Measurements from ENCODE around the gene ZBTB7A.
A peak's percentile ranks its signal among the peaks of the same experiment; 100 is the strongest.

The ZBTB7A gene

DNA sequence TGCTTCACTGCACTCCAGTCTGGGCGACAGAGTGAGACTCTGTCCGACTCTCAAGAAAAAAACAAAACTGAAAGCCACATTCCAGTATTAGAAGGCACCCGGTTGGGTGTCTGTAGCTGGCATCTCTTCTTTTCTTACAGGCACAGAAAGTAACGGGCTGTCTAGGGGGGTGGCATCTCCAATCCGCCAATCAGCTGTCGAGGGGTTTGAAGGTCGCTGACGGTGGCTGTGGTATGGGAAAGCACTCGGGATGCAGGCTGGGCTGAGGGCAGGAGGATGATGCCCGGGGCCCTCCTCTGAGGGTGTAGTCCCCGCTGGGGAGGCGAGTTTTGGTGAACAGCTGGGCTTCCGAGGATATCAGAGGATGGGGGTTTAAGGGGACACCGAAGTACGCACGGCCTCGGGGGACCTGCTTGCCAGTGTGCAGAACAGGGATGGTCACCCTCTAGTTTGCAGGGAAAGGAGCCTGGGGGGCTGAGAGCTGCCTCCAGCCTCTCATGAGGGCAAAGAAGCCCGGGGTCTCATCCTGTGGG, 27.0 kb upstream of the ZBTB7A start:
- no peak for DNase-seq

DNA sequence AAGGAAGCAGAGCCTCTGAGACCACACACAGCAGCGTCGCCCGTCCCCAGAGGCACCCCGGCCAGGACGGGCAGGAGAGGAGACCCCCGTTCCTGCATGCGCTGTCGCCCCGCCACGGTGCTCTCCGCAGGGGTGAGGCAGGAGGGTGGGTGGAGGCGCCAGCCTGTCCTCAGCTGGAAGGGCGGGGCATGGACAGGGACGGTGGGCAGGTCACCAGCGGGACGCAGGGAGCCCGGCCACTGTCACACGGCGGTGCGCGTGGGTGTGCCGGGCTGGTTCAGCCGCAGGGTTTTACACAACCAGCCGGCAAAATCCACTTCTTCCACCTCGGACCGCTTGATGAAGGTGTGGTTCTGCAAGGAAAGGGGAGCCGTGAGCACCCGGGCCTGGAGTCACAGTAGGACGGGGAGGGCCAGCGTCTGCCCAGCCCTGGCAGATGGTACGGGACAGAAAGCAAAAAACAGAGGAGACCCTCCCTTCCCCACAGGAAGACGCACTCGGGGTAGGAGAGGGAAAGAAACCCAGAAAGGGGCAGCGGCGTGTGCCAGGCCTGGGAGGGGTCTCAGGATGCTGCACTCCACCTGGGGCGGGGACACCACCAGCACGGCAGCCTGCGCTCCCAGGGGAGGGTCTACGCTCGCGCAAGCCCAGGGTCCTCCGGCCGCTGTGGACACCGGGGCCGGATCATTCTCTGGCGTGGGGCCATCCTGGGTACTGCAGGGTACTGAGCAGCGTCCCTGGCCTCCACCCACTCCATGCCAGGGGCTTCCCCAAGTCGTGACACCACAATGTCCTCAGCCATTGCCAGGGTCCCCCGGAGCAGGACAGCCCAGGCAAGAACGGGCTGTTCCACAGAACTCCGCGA, 23.9 kb upstream of the ZBTB7A start:
- peak in 1 of 2 donors; percentile 14 for DNase-seq

DNA sequence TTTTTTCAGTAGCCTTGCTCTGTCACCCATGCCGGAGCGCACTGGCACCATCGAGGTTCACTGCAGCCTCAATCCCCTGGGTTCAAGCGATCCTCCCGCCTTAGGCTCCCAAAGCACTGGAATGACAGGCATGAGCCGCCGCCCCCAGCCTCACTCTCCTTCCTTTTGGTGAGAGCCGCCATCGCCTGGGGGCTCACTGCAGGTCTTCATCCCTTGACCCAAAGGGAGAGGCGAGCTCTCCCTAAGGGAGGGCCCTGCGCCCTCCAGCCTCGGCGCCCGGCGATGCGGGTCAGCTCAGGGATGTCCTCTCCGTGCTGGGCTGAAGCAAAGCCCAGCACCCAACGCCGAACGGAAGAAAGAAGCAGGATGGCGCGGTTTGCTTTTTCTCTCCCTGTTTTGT, 23.2 kb upstream of the ZBTB7A start:
- DNase-seq = no peak

DNA sequence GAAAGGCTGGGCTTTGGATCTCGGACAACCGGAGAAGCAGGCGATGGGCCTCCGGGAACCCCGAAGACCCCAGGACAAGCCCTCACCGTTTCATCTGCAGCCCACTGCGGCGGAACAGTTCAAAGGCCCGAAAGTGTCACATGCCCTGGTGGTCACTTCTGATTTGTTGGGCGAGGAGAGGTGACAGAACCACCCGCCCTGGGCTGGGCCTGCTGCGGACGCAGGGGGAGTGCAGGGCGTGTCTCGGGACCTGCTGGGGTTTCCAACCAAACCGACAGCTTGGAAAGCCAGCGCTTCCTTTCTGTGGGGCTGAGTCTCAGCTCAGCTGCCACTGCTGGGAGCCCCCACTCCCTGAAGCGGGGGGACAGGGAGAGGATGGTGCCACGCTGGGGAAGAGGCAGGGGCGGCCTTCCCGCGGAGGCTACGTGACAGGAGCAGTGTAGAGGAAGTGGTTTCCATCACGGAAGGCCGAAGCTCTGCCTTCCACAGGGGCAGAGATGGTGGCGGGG, 22.8 kb upstream of the ZBTB7A start:
- peak; percentile 61 to 65 for DNase-seq

- peak; percentile 54 to 77 for DNase-seq
Observed at GRCh38 chr19:4088975-4089374, 22.3 kb upstream of the ZBTB7A start.

DNA sequence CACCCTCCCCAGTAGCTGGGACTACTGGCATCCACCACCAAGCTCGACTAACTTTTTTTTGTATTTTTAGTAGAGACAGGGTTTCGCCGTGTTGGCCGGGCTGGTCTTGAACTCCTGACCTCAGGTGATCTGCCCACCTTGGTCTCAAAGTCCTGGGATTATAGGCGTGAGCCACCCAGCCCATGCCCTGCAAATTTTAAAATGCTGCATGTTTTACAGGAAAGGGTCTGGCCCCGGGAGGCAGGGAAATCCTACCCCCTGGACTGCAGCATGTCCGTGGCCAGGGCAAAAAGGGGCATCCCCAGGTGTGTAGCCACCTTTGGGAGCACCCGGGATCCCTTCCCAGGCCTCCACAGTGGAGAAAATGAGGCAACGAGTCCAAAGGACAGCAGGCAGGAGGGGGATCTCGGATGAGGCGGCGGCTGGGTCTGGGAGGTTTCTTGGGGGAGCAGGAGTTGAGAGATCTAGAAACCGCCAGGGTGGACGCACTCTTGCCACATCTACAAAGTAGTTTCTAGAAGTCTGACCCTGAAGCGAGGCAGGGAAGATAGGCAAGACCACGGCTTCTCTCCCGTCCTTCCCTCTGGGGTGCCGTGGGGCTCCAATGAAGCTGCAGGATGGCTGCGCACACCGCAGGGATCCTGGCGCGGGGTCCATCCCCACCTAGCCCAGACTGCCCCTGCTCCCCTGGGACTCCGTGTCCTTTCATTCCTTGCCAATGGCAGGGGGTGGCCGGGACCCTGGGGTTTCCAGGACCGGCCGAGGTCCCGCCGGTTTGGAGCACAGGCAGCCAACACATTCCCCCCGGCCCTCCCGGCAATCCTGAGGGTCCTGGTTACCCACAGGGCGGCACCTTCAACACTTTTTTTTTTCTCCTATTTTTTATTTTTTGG, 21.3 kb upstream of the ZBTB7A start:
- DNase-seq = no peak

DNA sequence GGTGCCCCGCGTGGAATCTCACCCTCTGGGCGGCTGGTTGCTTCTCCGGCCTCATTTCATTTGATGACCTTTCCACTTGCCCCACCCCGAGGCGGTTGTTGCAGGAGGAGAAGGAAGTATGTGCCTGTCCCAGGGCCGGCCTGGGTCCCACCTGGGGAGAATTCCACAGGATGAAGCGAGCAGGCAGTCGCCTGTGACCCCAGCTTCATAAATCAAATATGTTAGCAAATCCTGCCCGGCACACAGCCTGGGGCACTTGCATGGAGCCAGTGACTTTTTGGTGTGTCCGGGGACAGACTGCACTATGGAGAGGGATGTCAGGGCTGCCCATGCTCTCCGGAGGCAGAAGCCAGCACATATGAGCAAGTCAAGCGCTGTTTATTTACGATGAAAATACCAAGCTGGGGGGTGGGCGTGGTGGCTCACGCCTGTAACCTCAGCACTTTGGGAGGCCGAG, 19.7 kb upstream of the ZBTB7A start:
- no peak for DNase-seq

DNA sequence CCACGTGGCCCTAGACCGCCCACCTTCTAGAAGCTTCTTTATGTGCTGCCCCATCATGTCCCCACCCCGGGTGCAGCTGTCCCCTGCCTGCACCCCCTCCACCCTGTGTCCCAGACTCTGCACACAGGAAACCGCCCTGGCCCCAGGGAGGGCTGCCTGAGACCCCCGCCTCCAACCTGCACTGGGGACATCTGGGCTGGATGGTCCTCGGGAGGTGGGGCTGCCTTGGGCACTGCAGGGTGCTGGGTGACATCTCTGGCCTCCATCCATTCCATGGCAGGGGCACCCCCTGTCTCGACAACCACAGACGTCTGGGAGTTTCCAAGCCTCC, 17.8 kb upstream of the ZBTB7A start:
- no peak for DNase-seq

- DNase-seq = peak; percentile 76 to 78
Observed at GRCh38 chr19:4083677-4084546, 17.2 kb upstream of the ZBTB7A start.

- no peak for DNase-seq
Observed at GRCh38 chr19:4082172-4082571, 15.5 kb upstream of the ZBTB7A start.

DNA sequence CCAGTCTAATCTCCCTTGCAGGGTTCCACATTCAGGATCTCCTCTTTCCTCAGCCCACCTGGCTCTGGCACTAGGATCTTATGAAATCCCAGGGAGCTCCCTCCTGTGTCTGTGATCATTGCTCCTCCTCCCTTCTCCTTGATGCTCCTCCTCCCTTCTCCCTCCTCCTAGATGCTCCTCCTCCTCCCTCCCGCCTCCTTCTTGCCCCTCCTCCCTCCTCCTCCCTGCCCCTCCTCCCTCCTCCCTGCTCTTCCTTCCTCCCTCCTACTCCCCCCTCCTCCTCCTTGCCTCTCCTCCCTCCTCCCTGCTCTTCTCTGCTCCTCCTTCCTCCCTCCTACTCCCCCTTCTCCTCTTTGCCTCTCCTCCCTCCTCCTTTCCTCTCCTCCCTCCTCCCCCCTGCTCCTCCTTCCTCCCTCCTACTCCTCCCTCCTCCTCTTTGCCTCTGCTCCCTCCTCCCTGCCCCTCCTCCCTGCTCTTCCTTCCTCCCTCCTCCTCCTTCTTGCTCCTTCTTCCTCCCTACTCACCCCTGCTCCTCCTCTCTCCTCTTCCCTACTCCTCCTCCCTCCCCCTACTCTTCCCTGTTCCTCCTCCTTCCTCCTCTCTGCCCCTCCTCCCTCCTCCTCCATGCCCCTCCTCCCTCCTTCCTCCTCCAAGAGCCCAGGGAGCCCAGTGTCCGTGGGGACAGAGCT, 14.9 kb upstream of the ZBTB7A start:
- DNase-seq = no peak

- no peak for DNase-seq
Observed at GRCh38 chr19:4080473-4080872, 13.8 kb upstream of the ZBTB7A start.

DNA sequence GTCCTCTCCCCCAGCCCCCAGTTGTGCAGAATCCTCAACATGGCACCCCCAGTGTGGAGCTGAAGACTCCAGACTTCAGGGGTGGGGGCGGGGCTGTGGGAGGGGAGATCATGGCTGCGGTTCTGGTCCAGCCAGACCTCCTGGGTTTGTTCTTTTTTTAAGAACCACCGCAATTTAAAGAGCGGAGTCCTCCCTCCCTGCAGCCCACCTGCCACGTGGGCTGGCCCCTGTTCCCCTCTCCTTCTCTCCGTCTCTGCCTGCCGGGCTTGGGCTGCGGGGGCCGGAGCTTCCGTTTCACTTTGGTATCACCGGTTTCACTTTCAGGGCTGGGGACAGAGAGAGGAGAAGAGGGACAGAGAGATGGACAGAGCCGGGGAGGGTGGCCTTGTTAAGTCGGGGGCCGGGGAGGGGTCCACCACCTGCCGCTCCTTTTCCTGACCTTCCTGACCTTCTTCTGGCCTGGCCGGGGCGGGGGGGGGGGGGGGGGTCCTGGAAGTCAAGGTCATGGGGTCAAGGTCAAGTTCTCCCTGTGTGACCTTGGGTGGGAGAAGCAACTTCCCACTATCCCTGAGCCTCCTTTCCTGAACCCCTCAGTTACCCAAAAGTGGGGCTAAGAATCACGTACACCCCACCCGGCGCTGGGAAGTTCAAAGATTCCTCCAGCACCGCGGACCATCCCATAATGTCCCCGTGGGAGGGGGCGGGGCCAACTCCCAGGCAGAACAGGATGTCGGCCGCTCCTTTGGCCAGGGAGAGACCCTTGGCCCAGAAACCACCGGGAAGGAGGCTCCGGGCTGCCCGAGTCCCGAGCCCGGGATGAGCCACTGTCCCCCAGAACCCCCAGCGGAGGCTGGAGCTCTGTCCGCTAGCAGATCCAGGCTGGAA, 11.3 kb upstream of the ZBTB7A start:
- DNase-seq = peak; percentile 50 to 61

- no peak for DNase-seq
Observed at GRCh38 chr19:4077007-4077374, 10.3 kb upstream of the ZBTB7A start.

GRCh38 chr19:4075373-4075772, 8.7 kb upstream of the ZBTB7A start:
- DNase-seq = no peak

GRCh38 chr19:4071610-4072009, 4.9 kb upstream of the ZBTB7A start:
- no peak for DNase-seq

- DNase-seq = peak; percentile 65 to 74
Observed at GRCh38 chr19:4069331-4069959, 2.7 kb upstream of the ZBTB7A start.

DNA sequence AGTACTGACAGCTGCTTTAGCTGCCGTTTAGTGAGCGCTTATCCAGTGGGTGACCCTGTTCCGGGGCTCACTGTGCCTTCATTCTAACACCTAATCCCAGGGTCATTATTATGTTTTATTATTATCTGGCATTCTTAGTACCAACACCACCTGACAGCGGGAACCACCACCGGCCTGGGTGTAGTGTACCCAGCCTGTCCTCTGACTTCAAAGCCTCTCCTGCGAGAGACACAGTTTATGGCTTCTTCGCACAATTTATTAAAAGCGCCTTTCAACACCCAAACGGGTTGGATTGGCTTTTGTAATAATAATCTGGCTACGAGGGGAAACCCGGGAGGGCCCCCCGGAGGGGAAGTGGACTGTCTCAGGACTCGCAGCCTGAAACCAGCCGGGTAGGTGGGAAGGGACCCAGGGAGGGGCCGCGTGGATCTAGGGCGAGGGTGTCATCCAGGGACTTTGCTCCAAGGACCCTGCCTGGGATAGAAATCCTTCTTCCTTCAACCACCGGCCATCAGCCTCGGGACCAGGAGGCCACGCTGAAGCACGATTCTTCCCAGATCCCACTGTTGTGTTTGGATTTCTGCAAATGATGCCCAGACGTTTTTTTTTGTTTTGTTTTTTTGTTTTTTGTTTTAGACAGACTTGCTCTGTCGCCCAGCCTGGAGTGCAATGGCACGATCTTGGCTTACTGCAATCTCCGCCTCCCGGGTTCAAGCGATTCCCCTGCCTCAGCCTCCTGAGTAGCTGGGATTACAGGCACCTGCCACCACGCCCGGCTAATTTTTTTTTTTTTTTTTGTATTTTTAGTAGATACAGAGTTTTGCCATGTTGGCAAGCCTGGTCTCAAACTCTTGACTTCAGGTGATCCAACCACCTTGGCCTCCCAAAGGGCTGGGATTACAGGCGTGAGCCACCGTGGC, 1.6 kb upstream of the ZBTB7A start:
- no peak for DNase-seq

- DNase-seq = no peak
Observed at GRCh38 chr19:4067396-4068046, 822 bp upstream of the ZBTB7A start.
